Measurements from ENCODE around the gene TSPAN10. TPM values are rescaled to one million over a fixed set of nuclear protein-coding genes. Genes with fewer than 3 reads are reported as not detected.
A peak's percentile ranks its signal among the peaks of the same experiment; 100 is the strongest.

Gene TSPAN10
- total and polyA plus RNA-seq, 2 of the 13 experiments (the other 11 are each of a cell fraction or from before 2014, with no cell fraction given) = 0.54 to 0.75 TPM

DNA sequence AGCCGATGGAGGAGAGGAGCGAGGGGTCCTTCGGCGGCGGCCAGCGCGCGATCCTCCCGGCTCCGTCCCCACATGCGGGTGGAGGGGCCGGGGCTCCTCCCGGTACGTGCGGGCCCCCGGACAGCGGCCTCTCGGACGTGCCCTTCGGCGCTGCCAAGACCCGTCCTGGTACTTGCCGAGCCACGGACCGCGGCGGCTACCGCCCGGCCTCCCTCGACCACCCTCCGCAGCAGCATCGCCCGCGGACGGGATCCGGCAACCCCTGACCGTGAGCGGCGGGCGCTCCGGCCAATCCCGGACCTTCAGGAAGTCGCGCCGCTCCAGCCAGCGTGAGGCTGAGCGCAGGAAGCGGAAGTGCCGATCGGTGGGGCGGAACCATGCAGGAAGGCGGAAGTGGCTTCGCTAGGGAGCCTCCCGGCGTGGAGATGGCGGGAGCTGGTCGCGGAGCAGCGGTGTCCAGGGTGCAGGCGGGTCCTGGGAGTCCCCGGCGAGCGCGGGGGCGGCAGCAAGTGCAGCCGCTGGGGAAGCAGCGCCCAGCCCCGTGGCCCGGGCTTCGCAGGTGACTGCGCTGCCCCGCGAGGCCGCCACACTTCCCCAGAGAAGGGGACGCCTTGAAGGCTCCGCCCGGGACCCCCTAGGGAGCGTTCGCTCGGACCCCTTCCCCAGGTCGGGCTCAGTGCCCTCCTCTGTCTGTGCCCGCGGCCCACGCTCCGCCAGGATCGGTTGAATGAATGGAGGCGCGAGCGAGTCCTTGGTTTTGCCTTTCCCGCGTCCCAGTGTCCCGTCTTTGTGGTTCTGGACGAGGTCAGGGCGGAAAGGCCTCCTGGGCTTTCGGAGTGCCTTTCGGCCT is 29.6 kb downstream of the TSPAN10 start, which contains the start of the genes CCDC137 and OXLD1:
Gene CCDC137 (plus strand): TSS at position 396 of the 850 bp plus-strand sequence. CDS start 30 bp downstream, at position 426.
Gene OXLD1 (minus strand): TSS at position 264 of the 850 bp plus-strand sequence. CDS start 28 bp downstream, at position 236.
- intact Hi-C loops (cut with micrococcal nuclease; ENCODE audit: unreplicated experiment) (loop anchor here (2.0 to 5.0 kb wide), 2 partner anchors 30 to 36 kb away; partner anchors contain the start of genes MRPL12, NPLOC4 and TSPAN10), in situ Hi-C loops (cut with HindIII; ENCODE audit: extremely low pct_ligation_motif_present, low pct_unique_long_range_greater_than_20kb) (no loop called here)
- ATAC-seq (peak; percentile 97), FAIRE-seq (peak; percentile 96), DNase-seq (ENCODE audit: low spot score) (peak; percentile 94)
- peaks cover 27% of the 10 kb centered on the region for H3K4me1 ChIP-seq (ENCODE audit: insufficient read depth, low read length)
- H3K4me3 ChIP-seq (replicated peaks in 1 of 3; ENCODE audit: insufficient read depth in 1 of 3, low read depth in 2 of 3, low read length in 3 of 3) = peak within 1 kb of the TSS; percentile 86 to 98 (median 96)
- H3K4me2 ChIP-seq (ENCODE audit: low read depth, low read length) = peak within 1 kb of the TSS; percentile 92
- H3K79me2 ChIP-seq (ENCODE audit: insufficient read depth, low read length) = peaks cover 30% of the 10 kb centered on the region
- ChIA-PET POLR2A (interaction anchor here (0.6 to 6.3 kb wide), 19 partner anchors 9 to 429 kb away, joined by 3 to 68 read pairs (median 5); partner anchors contain the start of genes ARL16, FAAP100, HGS and MCRIP1), CTCF (ENCODE audit: low intra/inter-chr PET ratio, low total read pairs) (no interaction called here)
- H2AFZ ChIP-seq (ENCODE audit: low read length) = no peak within 1 kb of the TSS
- BruUV-seq (replicated peaks) = no TSS peak
- H3K9me3 ChIP-seq (ENCODE audit: low read length) = no peaks in the 10 kb centered on the region
- H3K36me3 ChIP-seq (replicated peaks in 1 of 2; ENCODE audit: control insufficient read depth in 1 of 2, insufficient read depth in 2 of 2, low read length in 2 of 2) = peaks cover 14 to 29% of the 10 kb centered on the region in 2 experiments
- H3K27me3 ChIP-seq (ENCODE audit: control insufficient read depth in 1 of 2, insufficient read depth in 2 of 2, low read length in 2 of 2) = no peaks in the 10 kb centered on the region; a peak in 1 of 5 replicates
- peak within 1 kb of the TSS; percentile 92 for H3K9ac ChIP-seq (ENCODE audit: insufficient read depth, low read depth, low read length)
- H4K20me1 ChIP-seq (ENCODE audit: insufficient read depth, low read length) = no peaks in the 10 kb centered on the region
- H3K27ac ChIP-seq (ENCODE audit: extremely low read length, insufficient read depth, low read length) = peak within 1 kb of the TSS; percentile 81
- WGBS (ENCODE audit: low lambda C conversion rate) = 0% methylated on average over 35 of the region's 96 CpGs
- TF ChIP-seq ZNF143 (CRISPR knock-in tag; IDR thresholded peaks at IDR 0.05) (peak; percentile 76), ZNF234 (CRISPR knock-in tag; conservative IDR thresholded peaks at IDR 0.05) (peak; percentile 79; the same call in 1 of the 2 replicates), XRCC5 (optimal IDR thresholded peaks at IDR 0.05; ENCODE audit: low read length) (no peak), DR1 (CRISPR knock-in tag; IDR thresholded peaks at IDR 0.05) (peak; percentile 76), ZSCAN12 (CRISPR knock-in tag; IDR thresholded peaks at IDR 0.05) (0 out of 2 replicates have a peak, but pooled peaks have one; percentile 43), SMARCC2 (IDR thresholded peaks at IDR 0.05) (no peak), NFE2 (CRISPR knock-in tag; IDR thresholded peaks at IDR 0.05) (no peak), TMF1 (CRISPR knock-in tag; IDR thresholded peaks at IDR 0.05; ENCODE audit: low read depth) (no peak), ZXDC (CRISPR knock-in tag; IDR thresholded peaks at IDR 0.05) (no peak), ZNF780A (CRISPR knock-in tag; IDR thresholded peaks at IDR 0.05) (peak; percentile 94), ZNF431 (CRISPR knock-in tag; IDR thresholded peaks at IDR 0.05; ENCODE audit: borderline replicate concordance, low read depth) (no peak), FOXK2 (IDR thresholded peaks at IDR 0.05) (no peak), U2AF2 (IDR thresholded peaks at IDR 0.05; ENCODE audit: low read depth, low read length) (no peak), REXO4 (CRISPR knock-in tag; IDR thresholded peaks at IDR 0.05; ENCODE audit: borderline replicate concordance) (peak; percentile 85; the same call in 1 of the 2 replicates), TBL1XR1 (IDR thresholded peaks at IDR 0.05; ENCODE audit: borderline replicate concordance, low read length, partially characterized antibody) (no peak), ZNF557 (CRISPR knock-in tag; IDR thresholded peaks at IDR 0.05) (peak; percentile 82; the same call in 1 of the 2 replicates), TBX3 (IDR thresholded peaks at IDR 0.05; ENCODE audit: borderline replicate concordance) (no peak), NFYB (CRISPR knock-in tag; IDR thresholded peaks at IDR 0.05) (peak; percentile 99), ZNF354B (CRISPR knock-in tag; IDR thresholded peaks at IDR 0.05) (peak; percentile 57; the same call in 1 of the 2 replicates), SP5 (CRISPR knock-in tag; IDR thresholded peaks at IDR 0.05; ENCODE audit: borderline replicate concordance, low read depth) (peak; percentile 15; the same call in 1 of the 2 replicates)
- TF ChIP-seq, protein P1, sequence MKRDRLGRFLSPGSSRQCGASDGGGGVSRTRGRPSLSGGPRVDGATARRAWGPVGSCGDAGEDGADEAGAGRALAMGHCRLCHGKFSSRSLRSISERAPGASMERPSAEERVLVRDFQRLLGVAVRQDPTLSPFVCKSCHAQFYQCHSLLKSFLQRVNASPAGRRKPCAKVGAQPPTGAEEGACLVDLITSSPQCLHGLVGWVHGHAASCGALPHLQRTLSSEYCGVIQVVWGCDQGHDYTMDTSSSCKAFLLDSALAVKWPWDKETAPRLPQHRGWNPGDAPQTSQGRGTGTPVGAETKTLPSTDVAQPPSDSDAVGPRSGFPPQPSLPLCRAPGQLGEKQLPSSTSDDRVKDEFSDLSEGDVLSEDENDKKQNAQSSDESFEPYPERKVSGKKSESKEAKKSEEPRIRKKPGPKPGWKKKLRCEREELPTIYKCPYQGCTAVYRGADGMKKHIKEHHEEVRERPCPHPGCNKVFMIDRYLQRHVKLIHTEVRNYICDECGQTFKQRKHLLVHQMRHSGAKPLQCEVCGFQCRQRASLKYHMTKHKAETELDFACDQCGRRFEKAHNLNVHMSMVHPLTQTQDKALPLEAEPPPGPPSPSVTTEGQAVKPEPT (CRISPR knock-in tag; IDR thresholded peaks at IDR 0.05; ENCODE audit: low read depth) = 0 out of 2 replicates have a peak, but pooled peaks have one; percentile 54

Data from HepG2 (cell line).